Measurements from ENCODE around the gene GPER1. TPM values are rescaled to one million over a fixed set of nuclear protein-coding genes. Genes with fewer than 3 reads are reported as not detected.

Gene GPER1
- polyA plus RNA-seq, 1 experiment, result 1.4 TPM

GRCh38 chr7:1057416-1058291 is 30.3 kb upstream of the GPER1 start:
- ChIA-PET POLR2A (interaction anchor here (1.5 to 1.6 kb wide), 2 partner anchors 13 to 17 kb away, joined by 5 to 7 read pairs; partner anchors contain the start of gene GPR146), CTCF (interaction anchor here (1.4 to 5.4 kb wide), 3 partner anchors 8 to 64 kb away, joined by 4 to 35 read pairs (median 16); no protein-coding TSS in a partner anchor)
- no peak overlapping the region for H3K27ac ChIP-seq (ENCODE audit: low read depth, low read length)

DNA sequence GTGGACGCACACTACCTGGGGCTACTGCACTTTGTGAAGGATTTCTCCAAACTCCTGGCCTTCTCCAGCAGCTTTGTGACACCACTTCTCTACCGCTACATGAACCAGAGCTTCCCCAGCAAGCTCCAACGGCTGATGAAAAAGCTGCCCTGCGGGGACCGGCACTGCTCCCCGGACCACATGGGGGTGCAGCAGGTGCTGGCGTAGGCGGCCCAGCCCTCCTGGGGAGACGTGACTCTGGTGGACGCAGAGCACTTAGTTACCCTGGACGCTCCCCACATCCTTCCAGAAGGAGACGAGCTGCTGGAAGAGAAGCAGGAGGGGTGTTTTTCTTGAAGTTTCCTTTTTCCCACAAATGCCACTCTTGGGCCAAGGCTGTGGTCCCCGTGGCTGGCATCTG is 29.6 kb upstream of the GPER1 start:
- no peak overlapping the region for H3K27ac ChIP-seq (ENCODE audit: low read depth, low read length)
- peaks cover 3% of the 10 kb centered on the region; the same call in 1 of the 2 replicates for H3K9me3 ChIP-seq (ENCODE audit: control insufficient read depth, insufficient read depth, low read length)
- ChIA-PET CTCF (interaction anchor here (1.0 to 5.4 kb wide), 4 partner anchors 14 to 65 kb away, joined by 3 to 35 read pairs (median 4); partner anchors contain the start of gene GPR146), POLR2A (interaction anchor here (0.6 to 1.6 kb wide), 4 partner anchors 13 to 182 kb away, joined by 3 to 7 read pairs (median 4); partner anchors contain the start of genes GET4 and GPR146)
- no peak for DNase-seq (ENCODE audit: low read depth, low spot score)
- no peak overlapping the region for H3K4me3 ChIP-seq (ENCODE audit: low read depth, low read length)
- TF ChIP-seq, protein P1, sequence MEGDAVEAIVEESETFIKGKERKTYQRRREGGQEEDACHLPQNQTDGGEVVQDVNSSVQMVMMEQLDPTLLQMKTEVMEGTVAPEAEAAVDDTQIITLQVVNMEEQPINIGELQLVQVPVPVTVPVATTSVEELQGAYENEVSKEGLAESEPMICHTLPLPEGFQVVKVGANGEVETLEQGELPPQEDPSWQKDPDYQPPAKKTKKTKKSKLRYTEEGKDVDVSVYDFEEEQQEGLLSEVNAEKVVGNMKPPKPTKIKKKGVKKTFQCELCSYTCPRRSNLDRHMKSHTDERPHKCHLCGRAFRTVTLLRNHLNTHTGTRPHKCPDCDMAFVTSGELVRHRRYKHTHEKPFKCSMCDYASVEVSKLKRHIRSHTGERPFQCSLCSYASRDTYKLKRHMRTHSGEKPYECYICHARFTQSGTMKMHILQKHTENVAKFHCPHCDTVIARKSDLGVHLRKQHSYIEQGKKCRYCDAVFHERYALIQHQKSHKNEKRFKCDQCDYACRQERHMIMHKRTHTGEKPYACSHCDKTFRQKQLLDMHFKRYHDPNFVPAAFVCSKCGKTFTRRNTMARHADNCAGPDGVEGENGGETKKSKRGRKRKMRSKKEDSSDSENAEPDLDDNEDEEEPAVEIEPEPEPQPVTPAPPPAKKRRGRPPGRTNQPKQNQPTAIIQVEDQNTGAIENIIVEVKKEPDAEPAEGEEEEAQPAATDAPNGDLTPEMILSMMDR (IDR thresholded peaks at IDR 0.05; ENCODE audit: low read depth, low read length), result no peak
- H3K27me3 ChIP-seq (ENCODE audit: control insufficient read depth, insufficient read depth, low read length), result peaks cover 3% of the 10 kb centered on the region

More at GRCh38 chr7:1057416-1058291, 30.3 kb upstream of the GPER1 start:
- H3K9me3 ChIP-seq (ENCODE audit: control insufficient read depth, insufficient read depth, low read length), result peaks cover 3% of the 10 kb centered on the region; the same call in 1 of the 2 replicates
- TF ChIP-seq, protein P1 (IDR thresholded peaks at IDR 0.05; ENCODE audit: low read depth, low read length), result no peak
- no peak for DNase-seq (ENCODE audit: low read depth, low spot score)
- H3K4me3 ChIP-seq (ENCODE audit: low read depth, low read length), result no peak overlapping the region
- H3K27me3 ChIP-seq (ENCODE audit: control insufficient read depth, insufficient read depth, low read length), result peaks cover 3% of the 10 kb centered on the region

DNA sequence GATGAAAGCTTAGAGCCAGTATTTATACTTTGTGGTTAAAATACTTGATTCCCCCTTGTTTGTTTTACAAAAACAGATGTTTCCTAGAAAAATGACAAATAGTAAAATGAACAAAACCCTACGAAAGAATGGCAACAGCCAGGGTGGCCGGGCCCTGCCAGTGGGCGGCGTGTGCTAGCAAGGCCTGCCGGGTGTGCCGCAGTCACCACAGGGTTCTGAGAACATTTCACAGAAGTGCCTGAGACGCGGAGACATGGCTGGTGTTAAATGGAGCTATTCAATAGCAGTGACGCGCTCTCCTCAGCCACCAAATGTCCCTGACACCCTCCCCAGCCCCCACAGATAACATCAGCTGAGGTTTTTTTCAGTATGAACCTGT is 29.1 kb upstream of the GPER1 start:
- POLR2A ChIA-PET, result interaction anchor here (0.6 to 1.6 kb wide), 4 partner anchors 14 to 182 kb away, joined by 3 to 7 read pairs (median 4); partner anchors contain the start of genes GET4 and GPR146
- H3K27me3 ChIP-seq (ENCODE audit: control insufficient read depth, insufficient read depth, low read length), result peaks cover 3% of the 10 kb centered on the region
- no peak overlapping the region for H3K4me3 ChIP-seq (ENCODE audit: low read depth, low read length)
- DNase-seq (ENCODE audit: low read depth, low spot score), result peak; percentile 23
- TF ChIP-seq, protein P1 (IDR thresholded peaks at IDR 0.05; ENCODE audit: low read depth, low read length), result no peak; the same call in 1 of the 2 replicates
- H3K9me3 ChIP-seq (ENCODE audit: control insufficient read depth, insufficient read depth, low read length), result peaks cover 3% of the 10 kb centered on the region; the same call in 1 of the 2 replicates
- CTCF ChIA-PET, result interaction anchor here (1.0 to 5.4 kb wide), 4 partner anchors 14 to 66 kb away, joined by 3 to 35 read pairs (median 4); partner anchors contain the start of gene GPR146
- H3K27ac ChIP-seq (ENCODE audit: low read depth, low read length), result no peak overlapping the region

DNA sequence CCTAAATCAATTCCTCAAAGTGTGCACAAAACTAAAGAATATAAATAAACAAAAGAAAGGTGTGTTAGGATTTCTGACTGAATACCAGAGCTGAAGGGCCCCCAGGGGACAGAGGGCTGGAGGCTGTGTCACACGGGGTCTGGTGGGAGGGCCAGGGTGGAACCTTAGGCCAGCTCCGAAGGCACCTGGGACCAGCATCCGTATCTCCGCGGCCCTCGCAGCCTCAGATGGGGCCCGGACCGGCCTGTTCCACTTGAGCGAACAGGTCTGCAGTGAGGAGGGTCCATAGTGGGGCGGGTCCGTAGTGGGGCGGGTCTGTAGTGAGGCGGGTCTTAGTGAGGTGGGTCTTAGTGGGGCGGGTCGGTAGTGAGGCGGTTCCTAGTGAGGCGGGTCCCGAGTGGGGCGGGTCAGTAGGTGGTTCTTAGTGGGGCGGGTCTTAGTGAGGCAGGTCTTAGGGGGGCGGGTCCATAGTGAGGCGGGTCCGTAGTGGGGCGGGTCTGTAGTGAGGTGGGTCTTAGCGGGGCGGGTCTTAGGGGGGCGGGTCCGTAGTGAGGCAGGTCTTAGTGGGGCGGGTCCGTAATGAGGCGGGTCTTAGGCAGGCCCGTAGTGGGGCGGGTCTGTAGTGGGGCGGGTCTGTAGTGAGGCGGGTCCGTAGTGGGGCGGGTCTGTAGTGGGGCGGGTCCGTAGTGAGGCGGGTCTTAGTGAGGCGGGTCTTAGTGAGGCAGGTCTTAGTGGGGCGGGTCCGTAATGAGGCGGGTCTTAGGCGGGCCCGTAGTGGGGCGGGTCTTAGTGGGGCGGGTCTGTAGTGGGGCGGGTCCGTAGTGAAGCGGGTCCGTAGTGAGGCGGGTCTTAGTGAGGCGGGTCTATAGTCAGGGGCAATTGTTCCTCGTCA is 28.5 kb upstream of the GPER1 start:
- POLR2A ChIA-PET, result interaction anchor here (1.0 to 1.6 kb wide), 3 partner anchors 14 to 32 kb away, joined by 3 to 7 read pairs (median 5); partner anchors contain the start of gene GPR146
- Histone ChIP-seq H3K9me3 (ENCODE audit: control insufficient read depth, insufficient read depth, low read length) (peaks cover 3% of the 10 kb centered on the region; the same call in 1 of the 2 replicates), H3K27ac (ENCODE audit: low read depth, low read length) (no peak overlapping the region), H3K4me3 (ENCODE audit: low read depth, low read length) (no peak overlapping the region), H3K27me3 (ENCODE audit: control insufficient read depth, insufficient read depth, low read length) (peaks cover 3% of the 10 kb centered on the region)
- TF ChIP-seq, protein P1 (IDR thresholded peaks at IDR 0.05; ENCODE audit: low read depth, low read length), result no peak
- CTCF ChIA-PET, result interaction anchor here (1.0 to 5.4 kb wide), 4 partner anchors 15 to 66 kb away, joined by 3 to 35 read pairs (median 4); partner anchors contain the start of gene GPR146
- no peak for DNase-seq (ENCODE audit: low read depth, low spot score)

Measured in AG04450 (cell line).